Mesothelial cell of epicardium (in vitro differentiated cells): ENCODE results near the gene HMGN2. TPM values are rescaled to one million over a fixed set of nuclear protein-coding genes. Genes with fewer than 3 reads are reported as not detected.

Experiments
- DNase-seq, 2 experiments: peaks; one replicate each; pipeline ENCODE4 v3.0.0; 2021; ENCODE audit warnings: low spot score in 2 of 2; ENCODE audit not compliant: unreplicated experiment in 2 of 2
- H3K27ac Mint-ChIP-seq: 2 replicates; pipeline ENCODE4 v1.8.0; 2021; ENCODE audit warnings: mixed read lengths
- H3K27me3 Mint-ChIP-seq: 2 replicates; pipeline ENCODE4 v1.8.0; 2021; ENCODE audit warnings: low read depth, mixed read lengths
- H3K36me3 Mint-ChIP-seq: 2 replicates; pipeline ENCODE4 v1.8.0; 2021; ENCODE audit warnings: mixed read lengths
- H3K4me1 Mint-ChIP-seq: 2 replicates; pipeline ENCODE4 v1.8.0; 2021; ENCODE audit warnings: mixed read lengths
- H3K4me3 Mint-ChIP-seq: 2 replicates; pipeline ENCODE4 v1.8.0; 2021; ENCODE audit warnings: mild to moderate bottlenecking, moderate library complexity, mixed read lengths
- H3K9me3 Mint-ChIP-seq: 2 replicates; pipeline ENCODE4 v1.8.0; 2021; ENCODE audit warnings: mixed read lengths
- CTCF ChIP-seq: fragments of 200-600 bp; sonication (generic); IDR thresholded peaks from one replicate; pipeline ENCODE4 v1.5.0; 2021; ENCODE audit warnings: antibody characterized with exemption; ENCODE audit not compliant: unreplicated experiment
- total RNA-seq: library from RNA; stranded (reverse); gene quantifications from 3 replicates; pipeline ENCODE4 v1.2.1, GENCODE V29; 2021

The HMGN2 gene
- total RNA-seq, 1 donor from 2014 or later = 481 TPM

- H3K27ac Mint-ChIP-seq = peak overlapping the region; percentile 97
- peak overlapping the region; percentile 89 for H3K4me3 Mint-ChIP-seq
- DNase-seq = peak; percentile 50 to 76
- peaks cover 31% of the 10 kb centered on the region for H3K4me1 Mint-ChIP-seq
- no peaks in the 10 kb centered on the region for H3K9me3 Mint-ChIP-seq
- no peak for TF ChIP-seq CTCF
- H3K36me3 Mint-ChIP-seq = peaks cover 34% of the 10 kb centered on the region
- no peaks in the 10 kb centered on the region for H3K27me3 Mint-ChIP-seq
These were observed 531 bp upstream of the HMGN2 start for GRCh38 chr1:26471498-26472319.

- DNase-seq = peak; percentile 92 to 94
- Mint-ChIP-seq H3K9me3 (no peaks in the 10 kb centered on the region), H3K36me3 (peaks cover 35% of the 10 kb centered on the region), H3K27me3 (no peaks in the 10 kb centered on the region), H3K27ac (peak overlapping the region; percentile 66), H3K4me3 (peak overlapping the region; percentile 88), H3K4me1 (peaks cover 31% of the 10 kb centered on the region)
- no peak for TF ChIP-seq CTCF
These were observed 933 bp downstream of the HMGN2 start for GRCh38 chr1:26472901-26473845.

GRCh38 chr1:26474818-26475217 is 2.6 kb downstream of the HMGN2 start:
- no peak overlapping the region for H3K27ac Mint-ChIP-seq
- H3K36me3 Mint-ChIP-seq = peaks cover 37% of the 10 kb centered on the region
- H3K27me3 Mint-ChIP-seq = no peaks in the 10 kb centered on the region
- TF ChIP-seq CTCF = no peak
- peak overlapping the region; percentile 88 for H3K4me3 Mint-ChIP-seq
- H3K9me3 Mint-ChIP-seq = no peaks in the 10 kb centered on the region
- peaks cover 31% of the 10 kb centered on the region for H3K4me1 Mint-ChIP-seq
- no peak for DNase-seq

GRCh38 chr1:26475989-26476388 is 3.7 kb downstream of the HMGN2 start:
- no peak for TF ChIP-seq CTCF
- no peak overlapping the region for H3K4me3 Mint-ChIP-seq
- no peaks in the 10 kb centered on the region for H3K9me3 Mint-ChIP-seq
- no peak for DNase-seq
- H3K27me3 Mint-ChIP-seq = no peaks in the 10 kb centered on the region
- peak overlapping the region; percentile 76 for H3K27ac Mint-ChIP-seq
- H3K4me1 Mint-ChIP-seq = peaks cover 26% of the 10 kb centered on the region
- peaks cover 36% of the 10 kb centered on the region for H3K36me3 Mint-ChIP-seq

- Mint-ChIP-seq H3K36me3 (peaks cover 36% of the 10 kb centered on the region), H3K27me3 (no peaks in the 10 kb centered on the region), H3K4me3 (no peak overlapping the region), H3K27ac (no peak overlapping the region), H3K9me3 (no peaks in the 10 kb centered on the region), H3K4me1 (peaks cover 20% of the 10 kb centered on the region)
- DNase-seq = no peak
- no peak for TF ChIP-seq CTCF
These were observed 4.7 kb downstream of the HMGN2 start for GRCh38 chr1:26476958-26477357.
